ENCODE results near the gene GRAMD2A.

The GRAMD2A gene

DNA sequence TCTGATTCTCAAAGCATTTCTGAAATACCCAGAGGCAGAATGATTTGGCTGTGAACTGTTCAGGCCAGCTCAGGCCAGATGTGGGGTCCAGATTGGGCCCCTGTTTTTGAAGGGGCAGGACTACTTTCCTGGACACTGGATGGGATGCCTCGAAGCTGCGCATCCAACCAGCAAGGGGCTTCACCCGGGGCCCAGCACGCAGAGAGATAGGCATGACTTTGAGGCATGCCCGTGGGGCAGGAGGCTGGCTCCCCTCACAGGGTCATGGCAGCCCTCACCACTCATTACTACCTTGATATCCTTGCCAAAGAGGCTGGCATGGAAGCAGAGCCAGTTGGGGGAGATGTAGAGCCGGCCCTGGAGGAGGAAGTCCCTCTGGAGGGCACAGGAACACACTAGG lies 30.1 kb downstream of the GRAMD2A start:
- no peak for DNase-seq (ENCODE audit: low read depth)

GRCh38 chr15:72166716-72167417 lies 30.7 kb downstream of the GRAMD2A start:
- no peak for DNase-seq (ENCODE audit: low read depth)

DNA sequence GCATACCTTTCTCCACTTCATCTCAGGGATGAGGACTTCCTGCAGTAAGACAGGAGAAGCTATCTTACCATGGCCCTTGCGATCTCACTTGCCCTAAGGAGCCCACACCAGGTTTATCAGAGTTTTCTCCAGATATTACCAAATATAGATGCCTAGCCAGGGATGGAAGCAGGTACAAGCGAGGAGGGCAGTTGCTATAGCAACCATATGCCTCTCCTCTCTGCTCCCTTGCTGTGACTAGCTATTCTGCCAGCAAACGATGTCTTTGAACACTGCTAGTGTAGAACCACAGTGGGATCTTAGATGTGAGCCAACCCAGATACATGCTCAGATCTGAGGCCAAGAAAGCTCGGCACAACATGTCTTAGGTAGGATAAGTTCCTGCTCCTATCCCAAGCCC lies 33.9 kb downstream of the GRAMD2A start:
- no peak for DNase-seq (ENCODE audit: low read depth)

- DNase-seq (ENCODE audit: low read depth) = no peak
These were observed 35.0 kb downstream of the GRAMD2A start for GRCh38 chr15:72162569-72162968.

- DNase-seq (ENCODE audit: low read depth) = no peak
These were observed 36.0 kb downstream of the GRAMD2A start for GRCh38 chr15:72161361-72162132.

GRCh38 chr15:72160696-72161245 lies 36.8 kb downstream of the GRAMD2A start:
- no peak for DNase-seq (ENCODE audit: low read depth)

DNA sequence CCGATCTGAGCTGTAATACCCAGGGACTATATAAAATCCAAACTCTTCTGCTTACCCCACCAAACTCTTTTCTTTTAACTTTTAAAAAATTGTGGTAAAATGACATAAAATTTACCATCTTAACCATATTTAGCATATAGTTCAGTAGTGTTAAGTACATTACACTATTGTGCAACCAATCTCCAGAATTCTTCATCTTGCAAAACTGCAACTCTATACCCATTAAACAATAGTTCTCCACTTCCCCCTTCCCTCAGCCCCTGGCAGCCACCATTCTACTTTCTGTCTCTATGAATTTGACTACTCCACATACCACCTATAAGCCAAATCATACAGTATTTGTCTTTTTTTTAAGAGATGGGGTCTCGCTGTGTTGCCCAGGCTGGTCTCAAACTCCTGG lies 40.7 kb downstream of the GRAMD2A start:
- no peak for DNase-seq (ENCODE audit: low read depth)

DNA sequence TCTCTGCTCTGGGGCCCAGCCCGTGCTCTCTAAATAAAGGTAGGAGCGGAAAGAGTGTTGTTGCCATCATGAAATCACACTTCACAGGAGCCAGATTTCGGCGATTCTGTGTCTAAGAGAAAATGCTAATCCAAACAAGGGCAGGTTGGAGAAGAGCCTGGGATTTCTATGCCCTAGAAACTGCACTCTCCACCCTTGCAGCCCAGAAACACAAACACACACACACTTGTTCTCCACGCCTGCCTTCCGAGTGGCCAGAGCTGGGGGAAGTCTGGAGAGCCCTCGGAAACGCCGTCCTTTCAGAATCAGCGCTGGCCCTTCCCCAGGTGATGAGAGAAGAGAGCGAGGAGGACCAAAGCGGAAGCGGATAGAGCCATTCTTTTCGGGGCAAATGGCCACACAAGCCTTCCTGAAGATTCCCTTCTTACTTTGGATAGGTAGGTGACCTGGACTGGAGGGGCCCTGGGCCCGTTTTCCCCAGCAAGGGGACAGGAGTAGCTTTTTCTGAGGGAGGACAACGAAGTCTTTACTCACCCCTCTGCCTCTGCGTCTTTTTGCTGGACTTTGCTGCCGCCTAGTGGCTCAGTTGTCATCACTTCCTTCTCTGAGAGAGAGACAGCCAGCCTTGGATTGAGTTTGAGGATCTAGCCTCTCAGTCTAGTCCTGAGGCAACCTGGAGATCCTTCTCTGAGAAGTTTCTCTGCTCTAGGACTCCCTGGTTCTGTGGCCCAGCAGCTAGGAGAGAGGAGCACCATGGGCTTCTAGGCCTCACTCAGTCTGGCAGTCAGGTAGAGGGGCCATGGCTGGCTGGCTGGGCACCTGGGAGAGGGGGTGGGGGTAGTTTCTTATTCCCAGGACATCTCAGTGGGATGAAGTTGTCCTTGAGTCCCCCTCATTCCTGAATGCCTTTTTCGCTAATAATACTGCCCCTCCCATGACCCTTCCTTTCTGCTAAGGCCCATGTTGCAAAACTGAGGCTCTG lies 41.7 kb downstream of the GRAMD2A start:
- peak; percentile 74 for DNase-seq (ENCODE audit: low read depth)

DNA sequence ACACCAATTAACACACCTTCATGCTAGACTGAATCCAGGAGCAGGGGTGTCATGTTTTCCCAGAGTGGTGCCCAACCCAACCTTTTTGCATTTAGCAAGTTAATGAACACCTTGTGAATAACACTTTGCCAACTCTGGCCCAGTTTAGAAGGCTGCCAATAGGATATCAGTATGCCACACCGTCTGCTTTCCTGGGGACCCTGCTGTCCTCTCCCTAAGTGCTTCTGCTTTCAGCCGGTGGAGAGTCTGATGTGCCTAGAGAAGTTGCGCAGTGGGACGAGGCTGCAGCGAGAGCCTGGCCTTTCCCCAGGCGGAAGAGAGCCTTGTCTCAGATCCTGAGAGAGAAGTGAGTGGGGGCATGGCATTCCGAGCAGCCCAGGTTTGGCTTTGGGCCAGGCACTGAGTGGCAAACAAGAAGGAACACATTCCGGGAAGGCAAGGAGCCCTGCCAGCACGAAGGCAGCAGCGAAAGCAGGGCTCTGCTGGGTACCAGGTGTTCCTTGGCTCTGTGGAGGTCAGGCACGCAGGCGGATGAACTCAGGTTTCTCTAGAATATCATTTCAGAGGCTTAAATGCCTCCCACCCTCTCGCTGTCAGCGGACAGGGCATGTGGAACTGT lies 42.5 kb downstream of the GRAMD2A start:
- no peak for DNase-seq (ENCODE audit: low read depth)

DNA sequence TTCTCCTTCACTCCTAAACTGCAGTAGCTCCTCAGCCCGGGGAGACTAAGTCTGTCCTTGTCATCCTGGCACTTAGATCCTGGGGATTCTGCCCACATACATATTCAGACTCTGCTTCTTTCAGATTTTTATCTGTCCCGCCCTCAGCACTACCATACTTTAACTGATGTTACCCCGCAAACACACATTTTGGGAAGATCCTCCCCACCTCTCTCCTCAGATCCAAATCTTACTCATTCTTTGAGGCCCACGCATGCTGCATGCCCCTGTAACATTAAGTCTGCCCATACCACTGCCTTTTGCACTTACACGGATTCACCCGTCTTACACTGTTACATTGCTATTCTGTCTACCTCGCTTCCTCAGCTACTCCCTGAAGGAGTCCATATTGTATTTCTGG lies 43.3 kb downstream of the GRAMD2A start:
- DNase-seq (ENCODE audit: low read depth) = no peak

DNA sequence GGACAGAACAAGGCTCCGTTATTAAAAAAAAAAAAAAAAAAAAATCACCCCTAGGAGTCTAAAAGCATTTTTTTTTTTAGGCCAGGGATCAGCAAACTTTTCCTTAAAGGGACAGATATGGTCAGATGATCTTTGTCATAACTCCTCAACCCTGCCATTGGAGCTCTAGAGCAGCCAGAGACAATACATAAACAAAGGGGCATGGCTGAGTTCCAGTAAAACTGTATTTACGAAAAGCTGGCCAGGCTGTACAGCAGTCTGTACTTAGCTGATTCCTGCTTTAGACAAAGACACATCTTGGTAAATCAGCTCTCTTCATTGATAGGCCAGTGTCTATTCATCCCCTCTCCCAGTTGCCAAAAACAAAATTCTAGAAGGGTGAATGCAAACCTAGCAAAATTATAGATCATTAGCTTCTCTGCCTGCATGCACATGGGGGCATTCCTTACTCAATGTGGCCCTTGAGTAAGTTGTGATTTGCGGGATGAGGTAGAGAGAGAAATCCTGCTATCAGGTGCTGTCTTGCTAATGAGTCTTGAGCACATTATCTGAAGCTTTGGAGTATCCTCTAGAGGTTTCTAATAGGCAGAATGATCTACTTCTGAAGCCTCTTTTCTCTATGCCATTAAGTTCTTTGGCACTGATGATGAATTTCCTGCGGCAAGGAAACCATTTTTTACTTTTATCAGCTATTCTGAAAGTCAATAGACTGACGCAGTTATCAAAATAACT lies 44.2 kb downstream of the GRAMD2A start:
- no peak for DNase-seq (ENCODE audit: low read depth)

DNA sequence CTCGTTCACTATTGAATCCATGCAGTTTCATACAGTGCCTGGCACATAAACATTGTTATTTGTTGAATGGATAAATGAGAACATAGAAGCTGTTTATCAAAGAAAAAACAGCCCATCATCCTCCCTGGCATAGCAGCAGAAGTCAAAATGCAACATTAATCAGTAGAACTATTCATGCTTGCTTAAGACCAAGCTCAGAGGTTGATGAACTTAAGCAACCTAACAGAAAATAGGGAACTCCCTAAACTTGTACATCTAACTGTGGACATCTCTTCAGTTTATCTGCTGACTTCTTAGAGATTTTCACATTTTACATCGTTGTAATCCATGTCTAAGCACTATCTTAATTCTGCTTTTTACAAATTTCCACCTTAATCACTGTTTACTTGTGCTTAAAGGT lies 50.2 kb downstream of the GRAMD2A start:
- DNase-seq (ENCODE audit: low read depth) = no peak

GRCh38 chr15:72146934-72147333 lies 50.7 kb downstream of the GRAMD2A start:
- no peak for DNase-seq (ENCODE audit: low read depth)

- no peak for DNase-seq (ENCODE audit: low read depth)
These were observed 51.4 kb downstream of the GRAMD2A start for GRCh38 chr15:72146221-72146620.

DNA sequence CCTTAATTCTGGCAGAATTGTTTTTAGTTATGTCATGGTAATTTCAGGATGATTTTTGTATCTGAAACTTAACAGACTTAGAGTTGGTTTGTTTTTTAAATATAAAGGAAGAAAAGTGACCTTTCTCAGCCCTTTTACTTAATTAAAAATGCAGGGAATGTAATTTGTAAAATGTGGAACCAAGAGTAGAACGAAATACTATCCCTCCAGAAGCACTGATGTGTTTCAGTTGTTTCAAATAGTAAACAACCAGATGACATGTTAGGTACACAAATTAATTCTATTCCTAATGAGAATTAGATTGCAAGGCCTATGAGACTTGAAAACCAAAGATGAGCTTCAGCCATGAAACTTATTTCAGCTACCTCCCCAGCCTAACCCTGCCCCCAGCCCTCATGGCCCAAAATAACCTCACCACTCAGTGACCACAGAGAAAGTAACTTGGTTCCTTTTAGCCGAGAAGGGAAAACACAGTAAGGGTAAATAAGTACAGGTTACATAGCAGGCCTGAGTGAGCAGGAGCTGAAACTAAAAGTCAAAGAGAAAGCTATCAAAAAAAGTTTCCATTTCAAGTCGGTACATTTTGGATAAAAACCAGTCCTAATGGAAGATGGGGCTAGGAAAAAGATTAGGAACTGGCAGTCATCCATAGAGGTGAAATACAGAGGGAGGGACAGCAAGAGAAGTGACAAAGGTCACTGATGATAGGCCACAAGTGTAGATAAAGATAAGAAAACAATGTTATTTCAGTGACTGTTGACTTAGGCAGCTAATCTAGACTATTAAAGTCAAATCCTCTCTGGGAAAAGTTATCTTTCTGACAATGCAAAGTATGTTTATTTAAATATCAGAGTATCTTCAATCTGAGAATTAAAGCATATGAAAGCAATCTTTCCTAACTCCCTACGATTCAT lies 56.2 kb downstream of the GRAMD2A start:
- no peak for DNase-seq (ENCODE audit: low read depth)

- DNase-seq (ENCODE audit: low read depth) = no peak
These were observed 57.5 kb downstream of the GRAMD2A start for GRCh38 chr15:72140088-72140487.

DNA sequence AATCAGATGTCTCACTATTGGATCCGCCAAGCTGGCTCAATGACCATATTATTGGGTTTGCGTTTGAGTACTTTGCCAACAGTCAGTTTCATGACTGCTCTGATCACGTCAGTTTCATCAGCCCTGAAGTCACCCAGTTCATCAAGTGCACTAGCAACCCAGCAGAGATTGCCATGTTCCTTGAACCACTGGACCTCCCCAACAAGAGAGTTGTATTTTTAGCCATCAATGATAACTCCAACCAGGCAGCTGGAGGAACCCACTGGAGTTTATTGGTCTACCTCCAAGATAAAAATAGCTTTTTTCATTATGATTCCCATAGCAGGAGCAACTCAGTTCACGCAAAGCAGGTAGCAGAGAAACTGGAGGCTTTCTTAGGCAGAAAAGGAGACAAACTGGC lies 57.9 kb downstream of the GRAMD2A start:
- no peak for DNase-seq (ENCODE audit: low read depth)

- DNase-seq (ENCODE audit: low read depth) = no peak
These were observed 61.2 kb downstream of the GRAMD2A start for GRCh38 chr15:72136170-72137051.

GRCh38 chr15:72135719-72136118 lies 61.9 kb downstream of the GRAMD2A start:
- DNase-seq (ENCODE audit: low read depth) = no peak

Data from fibroblast of the conjunctiva (primary cell).